GM12878 (cell line): ENCODE measurements around the gene ZNF763. TPM values are rescaled to one million over a fixed set of nuclear protein-coding genes. Genes with fewer than 3 reads are reported as not detected.

Experiments
- ATAC-seq: fragments of 200-7000 bp; cut with Tn5 transposase; 3 replicates; pipeline ENCODE4 v1.9.1; 2020; ENCODE audit warnings: mild to moderate bottlenecking, moderate library complexity
- BruUV-seq: library from RNA; stranded (reverse); fragments of 400-500 nt; replicated peaks from 2 replicates; lab custom pipeline; 2021; lab: Mats Ljungman, UMichigan
- CTCF ChIA-PET: fragments of 300-600 bp; sonication (Branson Sonifier 250); formaldehyde crosslinking; extraction: SDS; loops from one replicate; lab custom pipeline; 2021; ENCODE audit warnings: inconsistent platforms; lab: Yijun Ruan, JAX
- POLR2A ChIA-PET: fragments of 350-600 bp; formaldehyde crosslinking; extraction: SDS; loops from one replicate; lab custom pipeline; 2021; ENCODE audit warnings: inconsistent platforms; lab: Charles Lee
- RAD21 ChIA-PET: fragments of 300-600 bp; sonication (Branson Sonifier 250); formaldehyde crosslinking; loops from one replicate; lab custom pipeline; 2023; ENCODE audit warnings: antibody characterized with exemption; ENCODE audit not compliant: unreplicated experiment; lab: Charles Lee
- SMC1A ChIA-PET: fragments of 300-600 bp; sonication (Branson Sonifier 250); formaldehyde crosslinking; loops from one replicate; lab custom pipeline; 2023; ENCODE audit not compliant: unreplicated experiment, uncharacterized antibody; lab: Charles Lee
- DNase-seq: peaks from one replicate; pipeline ENCODE4 v3.0.0-alpha.2; 2011; ENCODE audit warnings: low read depth, low spot score
- FAIRE-seq: peaks from 3 replicates; lab custom pipeline; 2011; peaks lifted over from hg19 to GRCh38; lab: Jason Lieb, UNC
- H2AFZ ChIP-seq: 2 replicates; pipeline ENCODE4 v1.6.0; 2011; ENCODE audit warnings: low read depth, low read length, control low read depth; ENCODE audit not compliant: control insufficient read depth
- H3K27ac ChIP-seq: 2 replicates; pipeline ENCODE4 v1.5.1; 2011; ENCODE audit warnings: control low read depth; ENCODE audit not compliant: control insufficient read depth, insufficient read depth
- H3K27me3 ChIP-seq, 2 experiments: replicated peaks in 1 of 2; 2 replicates each; pipeline versions ENCODE4 v1.6.0 to v1.6.1; 2011; ENCODE audit warnings: low read length in 1 of 2; ENCODE audit not compliant: control insufficient read depth in 2 of 2, insufficient read depth in 2 of 2
- H3K36me3 ChIP-seq, 2 experiments: 2 replicates each; pipeline ENCODE4 v1.5.1; 2011; ENCODE audit warnings: low read length in 1 of 2; ENCODE audit not compliant: control insufficient read depth in 2 of 2, insufficient read depth in 2 of 2
- H3K4me1 ChIP-seq: 2 replicates; pipeline ENCODE4 v1.6.1; 2011; ENCODE audit warnings: mild to moderate bottlenecking, low read length, moderate library complexity, mixed read lengths; ENCODE audit not compliant: control insufficient read depth, insufficient read depth
- H3K4me2 ChIP-seq: 2 replicates; pipeline ENCODE4 v1.6.0; 2011; ENCODE audit warnings: control low read depth; ENCODE audit not compliant: control insufficient read depth, insufficient read depth
- H3K4me3 ChIP-seq: fragments of 200-600 bp; sonication (generic); 2 replicates; pipeline ENCODE4 v1.5.1; 2016
- H3K79me2 ChIP-seq: 2 replicates; pipeline ENCODE4 v1.6.0; 2011; ENCODE audit warnings: low read length; ENCODE audit not compliant: control insufficient read depth, insufficient read depth
- H3K9ac ChIP-seq: 2 replicates; pipeline ENCODE4 v1.8.0; 2011; ENCODE audit warnings: low read length, control low read depth, mixed read lengths; ENCODE audit not compliant: control insufficient read depth, insufficient read depth
- H3K9me3 ChIP-seq: replicated peaks from 3 replicates; pipeline ENCODE4 v1.5.1; 2011; ENCODE audit warnings: mild to moderate bottlenecking, low read length; ENCODE audit not compliant: control insufficient read depth, insufficient read depth
- H4K20me1 ChIP-seq: 2 replicates; pipeline ENCODE4 v1.6.0; 2011; ENCODE audit not compliant: control insufficient read depth, insufficient read depth
- ATF2 ChIP-seq: IDR thresholded peaks from 2 replicates; pipeline ENCODE4 v1.6.1; 2012; ENCODE audit warnings: low read length, inconsistent platforms
- CBFB ChIP-seq: IDR thresholded peaks from 2 replicates; pipeline ENCODE4 v1.6.1; 2016; ENCODE audit warnings: antibody characterized with exemption, low read depth
- CREM ChIP-seq: IDR thresholded peaks from 2 replicates; pipeline ENCODE4 v1.6.1; 2014; ENCODE audit warnings: antibody characterized with exemption, low read depth
- CTCF ChIP-seq, 3 experiments: IDR thresholded peaks in 2 of 3; conservative IDR thresholded peaks in 1 of 3; 2 replicates each; pipeline ENCODE4 v1.5.1; 2011; ENCODE audit warnings: low read depth in 3 of 3, low read length in 3 of 3, mild to moderate bottlenecking in 3 of 3, control low read depth in 2 of 3, moderate library complexity in 2 of 3, inconsistent platforms in 1 of 3, mixed read lengths in 1 of 3; ENCODE audit not compliant: control insufficient read depth in 2 of 3, insufficient read depth in 1 of 3; ENCODE audit errors: extremely low read depth in 1 of 3
- FOXM1 ChIP-seq: IDR thresholded peaks from 2 replicates; pipeline ENCODE4 v1.6.1; 2012; ENCODE audit warnings: low read depth, mild to moderate bottlenecking, inconsistent platforms, low read length, moderate library complexity
- GABPA ChIP-seq: IDR thresholded peaks from 2 replicates; pipeline ENCODE4 v1.6.1; 2014; ENCODE audit warnings: antibody characterized with exemption, low read depth, mild to moderate bottlenecking, inconsistent platforms
- HDAC2 ChIP-seq: fragments of 200-600 bp; sonication (generic); IDR thresholded peaks from 2 replicates; pipeline ENCODE4 v1.6.1; 2017
- IKZF2 ChIP-seq, 2 experiments: fragments of 450-650 bp; IDR thresholded peaks; 2 replicates each; pipeline ENCODE4 v1.6.1; 2017; ENCODE audit warnings: mild to moderate bottlenecking in 2 of 2, moderate library complexity in 2 of 2
- IRF4 ChIP-seq: IDR thresholded peaks from 2 replicates; pipeline ENCODE4 v1.6.1; 2011; ENCODE audit warnings: low read depth, low read length
- IRF5 ChIP-seq: fragments of 450-650 bp; IDR thresholded peaks from 2 replicates; pipeline ENCODE4 v1.6.1; 2017; ENCODE audit warnings: borderline replicate concordance
- JUND ChIP-seq: IDR thresholded peaks from 2 replicates; pipeline ENCODE4 v1.6.1; 2012; ENCODE audit warnings: low read depth, mild to moderate bottlenecking, low read length, improper control_type of control experiment, moderate library complexity
- MTA2 ChIP-seq: fragments of 450-650 bp; IDR thresholded peaks from 2 replicates; pipeline ENCODE4 v1.6.1; 2016; ENCODE audit warnings: low read depth, mild to moderate bottlenecking, moderate library complexity
- NFYB ChIP-seq: IDR thresholded peaks from 2 replicates; pipeline ENCODE4 v1.6.1; 2011; ENCODE audit warnings: low read depth, mild to moderate bottlenecking, low read length, improper control_type of control experiment, moderate library complexity; ENCODE audit not compliant: insufficient read depth
- NR2F1 ChIP-seq: fragments of 450-650 bp; conservative IDR thresholded peaks from 2 replicates; pipeline ENCODE4 v1.6.1; 2017; ENCODE audit warnings: mild to moderate bottlenecking
- SKIL ChIP-seq: fragments of 450-650 bp; IDR thresholded peaks from 2 replicates; pipeline ENCODE4 v1.6.1; 2017; ENCODE audit warnings: mild to moderate bottlenecking, low read depth, inconsistent platforms; ENCODE audit not compliant: poor library complexity, severe bottlenecking
- SRF ChIP-seq, 2 experiments: IDR thresholded peaks; 2 replicates each; pipeline ENCODE4 v1.6.1; 2011; ENCODE audit warnings: low read depth in 2 of 2, low read length in 2 of 2, mild to moderate bottlenecking in 1 of 2, moderate library complexity in 1 of 2
- STAT1 ChIP-seq: fragments of 450-650 bp; conservative IDR thresholded peaks from 2 replicates; pipeline ENCODE4 v1.6.1; 2014; ENCODE audit warnings: antibody characterized with exemption, mild to moderate bottlenecking
- WGBS: methylation state at CpG from one replicate; pipeline ENCODE4 v1.1.6; 2016; ENCODE audit warnings: low lambda C conversion rate; ENCODE audit not compliant: insufficient replicate concordance, insufficient coverage; ENCODE audit errors: missing lambda C conversion rate; 5-methylcytosine and 5-hydroxymethylcytosine counted together
- in situ Hi-C: fragments of 300-500 bp; cut with MboI; formaldehyde crosslinking; loops from 9 replicates; pipeline ENCODE4 v1.14.3; 2018; ENCODE audit warnings: mixed read lengths
- intact Hi-C: fragments of 100-400 bp; cut with micrococcal nuclease; formaldehyde crosslinking; loops from one replicate; pipeline ENCODE4 v1.14.2; 2022; ENCODE audit not compliant: unreplicated experiment
- polyA plus RNA-seq, 11 experiments: library from polyadenylated mRNA; depleted of rRNA in 4 of 11; unstranded in 6 of 11; stranded (reverse) in 5 of 11; fragments of >200 nt; fragmentation: Nextera tagmentation in 4 of 11; fragmentation: Illumina TruSeq in 1 of 11; extraction: Ambion mirVana in 4 of 11; extraction: Trizol in 1 of 11; gene quantifications; 1 replicate in 1 of 11; 2 replicates in 10 of 11; pipeline versions ENCODE4 v1.2.1 to v1.2.3, GENCODE V29; 2011 to 2016; ENCODE audit warnings: inconsistent platforms in 2 of 11, missing spikeins in 2 of 11, low read depth in 1 of 11
- total RNA-seq, 4 experiments: library from RNA; depleted of rRNA in 3 of 4; stranded (reverse); fragments of >200 nt in 3 of 4; fragmentation: Illumina TruSeq in 1 of 4; extraction: Trizol in 1 of 4; gene quantifications; 2 replicates each; pipeline versions ENCODE4 v1.2.1 to v1.2.3, GENCODE V29; 2013 to 2021

ZNF763 gene
- total and polyA plus RNA-seq, 10 of the 15 experiments (the other 5 are each of a cell fraction or from before 2014, with no cell fraction given), result 0.62 to 1.8 (median 1.1) TPM

GRCh38 chr19:11921852-11922495 lies 42.9 kb upstream of the ZNF763 start:
- Histone ChIP-seq H3K27ac (no peak overlapping the region), H3K36me3 (no peaks in the 10 kb centered on the region), H2AFZ (no peak overlapping the region), H3K79me2 (peaks cover 17% of the 10 kb centered on the region), H3K4me3 (no peak overlapping the region), H3K4me1 (peaks cover 3% of the 10 kb centered on the region; the same call in 1 of the 2 replicates), H3K27me3 (no peaks in the 10 kb centered on the region), H4K20me1 (no peaks in the 10 kb centered on the region), H3K4me2 (no peak overlapping the region), H3K9ac (no peak overlapping the region), H3K9me3 (no peaks in the 10 kb centered on the region; the same call in 2 of the 3 replicates)
- in situ Hi-C loops, result loop anchor here (5.0 kb wide), 1 partner anchor 220 kb away; the partner anchor contains the start of gene ZNF20
- WGBS, result 49% methylated on average over 6 of the region's 6 CpGs
- FAIRE-seq (no peak), ATAC-seq (no peak), DNase-seq (no peak)
- SMC1A ChIA-PET, result interaction anchor here (0.6 to 8.0 kb wide), 12 partner anchors 38 to 532 kb away, joined by 3 to 133 read pairs (median 5); partner anchors contain the start of genes ZNF20, ZNF491, ZNF563 and ZNF763
- no TSS peak for BruUV-seq
- intact Hi-C loops, result loop anchor here (5.0 to 10.0 kb wide), 3 partner anchors 125 to 357 kb away; partner anchors contain the start of genes ZNF491 and ZNF878
- CTCF ChIA-PET, result interaction anchor here (0.6 to 6.0 kb wide), 13 partner anchors 39 to 562 kb away, joined by 3 to 181 read pairs (median 17); partner anchors contain the start of genes ZNF20, ZNF491, ZNF709 and ZNF763
- POLR2A ChIA-PET, result interaction anchor here (0.7 to 3.4 kb wide), 2 partner anchors 66 to 360 kb away, joined by 4 to 37 read pairs; no protein-coding TSS in a partner anchor
- RAD21 ChIA-PET, result interaction anchor here (0.7 to 4.1 kb wide), 5 partner anchors 42 to 219 kb away, joined by 3 to 55 read pairs (median 36); partner anchors contain the start of genes ZNF20, ZNF491 and ZNF763
- TF ChIP-seq SRF (IDR thresholded peaks at IDR 0.05; ENCODE audit: low read depth in 2 of 2, low read length in 2 of 2) (no peak), HDAC2 (no peak), CREM (no peak), GABPA (no peak), IKZF2 (IDR thresholded peaks at IDR 0.05) (no peak), CBFB (no peak), JUND (no peak), IRF5 (no peak), NR2F1 (no peak), STAT1 (no peak), FOXM1 (no peak), MTA2 (no peak), ATF2 (no peak), NFYB (no peak), SKIL (no peak), IRF4 (no peak), CTCF (IDR thresholded peaks at IDR 0.05 in 2 of 3, conservative IDR thresholded peaks at IDR 0.05 in 1 of 3; ENCODE audit: control insufficient read depth in 2 of 3, extremely low read depth in 1 of 3, insufficient read depth in 1 of 3, low read depth in 3 of 3, low read length in 3 of 3) (no peak)
